Astrocyte (in vitro differentiated cells and primary cell): Measurements from ENCODE around the gene RTRAF. TPM values are rescaled to one million over a fixed set of nuclear protein-coding genes. Genes with fewer than 3 reads are reported as not detected.

Experiments
- DNase-seq: peaks from one replicate; pipeline ENCODE4 v3.0.0-alpha.2; 2010; ENCODE audit warnings: low read depth
- FAIRE-seq: peaks from 2 replicates; lab custom pipeline; 2011; peaks lifted over from hg19 to GRCh38; lab: Jason Lieb, UNC
- H2AFZ ChIP-seq: 2 replicates; pipeline ENCODE4 v1.6.0; 2012; ENCODE audit warnings: low read depth, low read length, inconsistent platforms
- H3K27ac ChIP-seq: 2 replicates; pipeline ENCODE4 v1.5.1; 2011; ENCODE audit warnings: low read depth, low read length, inconsistent platforms
- H3K27me3 ChIP-seq: 2 replicates; pipeline ENCODE4 v1.6.0; 2011; ENCODE audit warnings: low read length, inconsistent platforms; ENCODE audit not compliant: insufficient read depth
- H3K36me3 ChIP-seq: 2 replicates; pipeline ENCODE4 v1.5.1; 2011; ENCODE audit warnings: low read length, inconsistent platforms; ENCODE audit not compliant: insufficient read depth
- H3K4me1 ChIP-seq: 2 replicates; pipeline ENCODE4 v1.5.1; 2011; ENCODE audit warnings: low read length, inconsistent platforms; ENCODE audit not compliant: insufficient read depth
- H3K4me2 ChIP-seq: 2 replicates; pipeline ENCODE4 v1.6.0; 2012; ENCODE audit warnings: low read length, inconsistent platforms
- H3K4me3 ChIP-seq: 2 replicates; pipeline ENCODE4 v1.5.1; 2011; ENCODE audit warnings: low read depth, mild to moderate bottlenecking, low read length, inconsistent platforms; ENCODE audit not compliant: insufficient read depth
- H3K79me2 ChIP-seq: 2 replicates; pipeline ENCODE4 v1.6.0; 2012; ENCODE audit warnings: mild to moderate bottlenecking, low read length, inconsistent platforms; ENCODE audit not compliant: insufficient read depth
- H3K9ac ChIP-seq: 2 replicates; pipeline ENCODE4 v1.6.0; 2012; ENCODE audit warnings: mild to moderate bottlenecking, low read length, inconsistent platforms
- H3K9me3 ChIP-seq: 2 replicates; pipeline ENCODE4 v1.5.1; 2012; ENCODE audit warnings: low read depth, mild to moderate bottlenecking, low read length, inconsistent platforms; ENCODE audit not compliant: insufficient read depth
- H4K20me1 ChIP-seq: 2 replicates; pipeline ENCODE4 v1.6.0; 2012; ENCODE audit warnings: low read length, inconsistent platforms; ENCODE audit not compliant: insufficient read depth
- H3K27ac Mint-ChIP-seq: one replicate; pipeline ENCODE4 v1.8.0; 2021; ENCODE audit warnings: mild to moderate bottlenecking, mixed read lengths; ENCODE audit not compliant: unreplicated experiment
- H3K27me3 Mint-ChIP-seq: one replicate; pipeline ENCODE4 v1.8.0; 2021; ENCODE audit warnings: low read depth, mixed read lengths; ENCODE audit not compliant: unreplicated experiment
- H3K36me3 Mint-ChIP-seq: one replicate; pipeline ENCODE4 v1.8.0; 2021; ENCODE audit warnings: low read depth, mixed read lengths; ENCODE audit not compliant: unreplicated experiment
- H3K4me1 Mint-ChIP-seq: one replicate; pipeline ENCODE4 v1.8.0; 2021; ENCODE audit warnings: low read depth, mixed read lengths; ENCODE audit not compliant: unreplicated experiment
- H3K4me3 Mint-ChIP-seq: one replicate; pipeline ENCODE4 v1.8.0; 2021; ENCODE audit warnings: mild to moderate bottlenecking, moderate library complexity, mixed read lengths; ENCODE audit not compliant: unreplicated experiment
- H3K9me3 Mint-ChIP-seq: one replicate; pipeline ENCODE4 v1.8.0; 2021; ENCODE audit warnings: mild to moderate bottlenecking, mixed read lengths; ENCODE audit not compliant: unreplicated experiment
- CTCF ChIP-seq: IDR thresholded peaks from 2 replicates; pipeline ENCODE4 v1.5.1; 2011; ENCODE audit warnings: low read depth, mild to moderate bottlenecking, inconsistent platforms, low read length, moderate library complexity; ENCODE audit not compliant: insufficient read depth
- EZH2 ChIP-seq: IDR thresholded peaks from 2 replicates; pipeline ENCODE4 v1.6.1; 2012; ENCODE audit warnings: mild to moderate bottlenecking, low read length, inconsistent platforms; ENCODE audit not compliant: insufficient read depth
- total RNA-seq: library from RNA; stranded (reverse); gene quantifications from 2 replicates; pipeline ENCODE4 v1.2.1, GENCODE V29; 2021

Gene RTRAF
- total RNA-seq, 1 donor from 2014 or later: 224 TPM

- Histone ChIP-seq H2AFZ (no peak overlapping the region), H3K9me3 (peaks cover 7% of the 10 kb centered on the region), H3K4me3 (no peak overlapping the region), H4K20me1 (no peaks in the 10 kb centered on the region), H3K4me1 (no peaks in the 10 kb centered on the region), H3K36me3 (no peaks in the 10 kb centered on the region), H3K4me2 (no peak overlapping the region), H3K79me2 (no peaks in the 10 kb centered on the region), H3K9ac (no peak overlapping the region), H3K27ac (no peak overlapping the region), H3K27me3 (no peaks in the 10 kb centered on the region)
- no peak for FAIRE-seq
- TF ChIP-seq EZH2 (no peak), CTCF (no peak)
- Mint-ChIP-seq H3K9me3 (peaks cover 8% of the 10 kb centered on the region), H3K4me1 (no peaks in the 10 kb centered on the region), H3K27ac (no peak overlapping the region), H3K27me3 (no peaks in the 10 kb centered on the region), H3K36me3 (peaks cover 8% of the 10 kb centered on the region), H3K4me3 (no peak overlapping the region)
- DNase-seq: no peak
These were observed 35.3 kb upstream of the RTRAF start for GRCh38 chr14:51954031-51954430.

- Histone ChIP-seq H3K9me3 (peaks cover 7% of the 10 kb centered on the region), H3K79me2 (no peaks in the 10 kb centered on the region), H3K27me3 (no peaks in the 10 kb centered on the region), H3K36me3 (no peaks in the 10 kb centered on the region), H3K9ac (no peak overlapping the region), H3K27ac (no peak overlapping the region), H3K4me1 (no peaks in the 10 kb centered on the region), H3K4me3 (no peak overlapping the region), H3K4me2 (no peak overlapping the region), H2AFZ (no peak overlapping the region), H4K20me1 (no peaks in the 10 kb centered on the region)
- DNase-seq (no peak), FAIRE-seq (no peak)
- H3K4me1 Mint-ChIP-seq: no peaks in the 10 kb centered on the region
- H3K4me3 Mint-ChIP-seq: no peak overlapping the region
- no peaks in the 10 kb centered on the region for H3K27me3 Mint-ChIP-seq
- peaks cover 8% of the 10 kb centered on the region for H3K9me3 Mint-ChIP-seq
- no peak for TF ChIP-seq CTCF
- no peak for TF ChIP-seq EZH2
- peaks cover 8% of the 10 kb centered on the region for H3K36me3 Mint-ChIP-seq
- H3K27ac Mint-ChIP-seq: no peak overlapping the region
These were observed 34.7 kb upstream of the RTRAF start for GRCh38 chr14:51954657-51955056.

- H3K9me3 Mint-ChIP-seq: peaks cover 9% of the 10 kb centered on the region
- no peak overlapping the region for H3K4me2 ChIP-seq
- no peak overlapping the region for H3K9ac ChIP-seq
- no peak overlapping the region for H3K27ac Mint-ChIP-seq
- no peaks in the 10 kb centered on the region for H3K4me1 ChIP-seq
- no peaks in the 10 kb centered on the region for H3K36me3 ChIP-seq
- peaks cover 8% of the 10 kb centered on the region for H3K36me3 Mint-ChIP-seq
- no peak overlapping the region for H2AFZ ChIP-seq
- H3K27ac ChIP-seq: no peak overlapping the region
- H3K79me2 ChIP-seq: no peaks in the 10 kb centered on the region
- no peak overlapping the region for H3K4me3 ChIP-seq
- H3K4me1 Mint-ChIP-seq: peaks cover 12% of the 10 kb centered on the region
- no peaks in the 10 kb centered on the region for H3K27me3 ChIP-seq
- peaks cover 7% of the 10 kb centered on the region for H3K9me3 ChIP-seq
- peak; percentile 45 for FAIRE-seq
- no peaks in the 10 kb centered on the region for H3K27me3 Mint-ChIP-seq
- TF ChIP-seq CTCF (no peak), EZH2 (no peak)
- DNase-seq: peak; percentile 62
- no peaks in the 10 kb centered on the region for H4K20me1 ChIP-seq
- H3K4me3 Mint-ChIP-seq: no peak overlapping the region
These were observed 31.4 kb upstream of the RTRAF start for GRCh38 chr14:51957950-51958349.
